Thyroid gland (tissue), 4 donors: ENCODE measurements around the gene GET4.

Experiments used
- POLR2A ChIP-seq, 2 donors: fragments of 450-650 bp; IDR thresholded peaks; one replicate each; pipeline ENCODE4 v1.6.1; 2017; ENCODE audit warnings: antibody characterized with exemption in 2 of 2, mild to moderate bottlenecking in 2 of 2, moderate library complexity in 1 of 2
- TF ChIP-seq, protein P1 (sequence below), 6 experiments: fragments of 200-600 bp in 3 of 6; fragments of 450-650 bp in 3 of 6; sonication (generic) in 3 of 6; IDR thresholded peaks; one replicate each; pipeline ENCODE4 v1.5.1; 2016 to 2019; ENCODE audit warnings: antibody characterized with exemption in 6 of 6, mild to moderate bottlenecking in 2 of 6, inconsistent platforms in 1 of 6, moderate library complexity in 1 of 6

DNA sequence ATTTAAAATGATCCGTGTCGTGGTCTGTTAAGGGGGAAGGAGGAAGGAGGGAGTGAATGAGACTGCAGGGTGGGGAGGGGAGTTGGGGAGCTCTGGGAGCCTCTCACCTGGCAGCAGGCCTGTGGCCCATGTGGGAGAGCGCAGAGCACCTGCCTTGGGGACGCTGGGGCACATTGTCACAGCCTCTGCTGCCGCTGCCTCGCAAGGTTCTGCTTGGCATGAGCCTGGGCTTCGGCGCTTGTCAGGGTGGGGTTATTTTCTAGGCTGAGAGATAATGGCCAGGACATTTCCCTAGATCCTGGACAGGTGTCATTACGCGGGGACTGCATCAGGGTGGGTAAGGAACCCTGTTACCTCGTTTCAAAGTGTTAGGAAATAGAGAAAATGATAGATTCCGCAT, 46.3 kb upstream of the GET4 start:
- TF ChIP-seq, protein P1, sequence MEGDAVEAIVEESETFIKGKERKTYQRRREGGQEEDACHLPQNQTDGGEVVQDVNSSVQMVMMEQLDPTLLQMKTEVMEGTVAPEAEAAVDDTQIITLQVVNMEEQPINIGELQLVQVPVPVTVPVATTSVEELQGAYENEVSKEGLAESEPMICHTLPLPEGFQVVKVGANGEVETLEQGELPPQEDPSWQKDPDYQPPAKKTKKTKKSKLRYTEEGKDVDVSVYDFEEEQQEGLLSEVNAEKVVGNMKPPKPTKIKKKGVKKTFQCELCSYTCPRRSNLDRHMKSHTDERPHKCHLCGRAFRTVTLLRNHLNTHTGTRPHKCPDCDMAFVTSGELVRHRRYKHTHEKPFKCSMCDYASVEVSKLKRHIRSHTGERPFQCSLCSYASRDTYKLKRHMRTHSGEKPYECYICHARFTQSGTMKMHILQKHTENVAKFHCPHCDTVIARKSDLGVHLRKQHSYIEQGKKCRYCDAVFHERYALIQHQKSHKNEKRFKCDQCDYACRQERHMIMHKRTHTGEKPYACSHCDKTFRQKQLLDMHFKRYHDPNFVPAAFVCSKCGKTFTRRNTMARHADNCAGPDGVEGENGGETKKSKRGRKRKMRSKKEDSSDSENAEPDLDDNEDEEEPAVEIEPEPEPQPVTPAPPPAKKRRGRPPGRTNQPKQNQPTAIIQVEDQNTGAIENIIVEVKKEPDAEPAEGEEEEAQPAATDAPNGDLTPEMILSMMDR (IDR thresholded peaks at IDR 0.05): no peak
- no peak for TF ChIP-seq POLR2A (IDR thresholded peaks at IDR 0.05)
